HG02588 (cell line): ENCODE results near the gene DPRX.
"Not testable (repeated sequence)": the region's sequence is repeated elsewhere in the genome, so short reads cannot be mapped to it uniquely, and the experiment has no call there.

ENCODE experiments used
- ATAC-seq: cut with Tn5 transposase; IDR thresholded peaks from one replicate; pipeline ENCODE4 v1.9.1; 2021; ENCODE audit warnings: mild to moderate bottlenecking, moderate library complexity; ENCODE audit not compliant: unreplicated experiment

The DPRX gene

DNA sequence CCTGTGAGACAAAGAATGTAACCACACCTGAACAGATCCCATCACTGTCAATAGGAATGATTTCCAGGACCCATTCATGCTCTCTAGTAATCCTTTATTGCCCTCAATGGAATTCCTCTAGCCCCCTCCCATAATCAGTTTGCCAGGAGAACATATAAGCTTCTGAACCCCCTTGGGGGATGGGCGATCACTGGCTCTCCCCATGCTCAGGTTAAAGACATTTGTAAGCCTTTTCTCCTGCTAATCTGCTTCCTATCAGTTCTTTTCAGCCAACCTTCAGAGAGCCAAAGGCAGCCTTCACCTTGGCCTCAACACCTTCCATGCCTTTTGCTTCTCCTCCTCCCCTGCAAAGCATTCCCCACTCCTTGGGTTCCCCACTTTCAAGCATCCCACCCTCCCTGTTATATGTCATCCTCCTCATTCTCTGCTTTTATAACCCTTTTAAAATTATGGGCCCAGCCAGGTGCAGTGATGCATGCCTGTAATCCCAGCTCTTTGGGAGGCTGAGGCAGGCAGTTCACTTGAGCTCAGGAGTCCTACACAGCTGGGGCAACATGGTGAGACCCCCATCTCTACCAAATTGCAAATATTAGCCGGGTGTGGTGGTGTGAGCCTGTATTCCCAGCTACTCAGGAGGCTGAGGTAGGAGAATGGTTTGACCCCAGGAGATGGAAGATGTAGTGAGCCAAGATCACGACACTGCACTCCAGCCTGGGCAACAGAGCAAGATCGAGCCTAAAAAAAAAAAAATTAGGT is 12.4 kb downstream of the DPRX start:
- no peak for ATAC-seq

DNA sequence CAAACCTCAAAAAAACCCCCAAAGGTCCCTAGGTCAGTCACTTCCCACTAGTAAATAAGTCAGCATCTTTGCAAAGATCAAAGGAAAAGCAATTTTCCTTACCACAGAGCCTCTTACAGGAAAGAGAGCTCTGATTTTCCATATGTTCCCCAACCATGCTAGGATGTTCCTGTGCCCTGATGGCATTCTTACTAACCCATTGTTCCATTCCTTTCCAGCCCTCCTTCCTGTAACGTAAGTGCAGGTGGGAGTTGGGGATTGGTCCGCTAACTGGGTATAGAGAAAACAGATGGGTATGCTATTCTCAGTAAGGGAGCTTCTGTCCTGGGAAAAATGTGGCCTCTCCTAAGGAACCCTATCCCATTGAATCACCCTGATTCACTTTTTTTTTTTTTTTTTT is 14.3 kb downstream of the DPRX start:
- no peak for ATAC-seq

DNA sequence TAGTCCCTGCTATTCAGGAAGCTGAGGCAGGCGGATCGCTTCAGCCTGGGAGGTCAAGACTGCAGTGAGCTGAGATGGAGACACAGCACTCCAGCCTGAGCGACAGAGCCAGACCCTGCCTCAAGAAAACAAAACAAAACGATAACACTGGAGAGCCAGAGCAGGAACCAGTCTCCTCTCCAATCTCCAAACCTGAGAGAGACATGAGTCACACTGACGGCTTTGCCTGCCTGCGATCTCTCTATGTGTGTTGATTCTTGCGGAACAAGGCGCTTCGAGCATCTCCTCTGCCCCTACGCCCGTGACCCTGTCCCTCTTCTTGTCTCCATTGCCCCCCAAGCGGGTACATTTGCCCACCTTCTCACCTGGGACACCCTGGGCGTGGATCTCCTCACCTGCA is 15.6 kb downstream of the DPRX start:
- ATAC-seq: no peak

DNA sequence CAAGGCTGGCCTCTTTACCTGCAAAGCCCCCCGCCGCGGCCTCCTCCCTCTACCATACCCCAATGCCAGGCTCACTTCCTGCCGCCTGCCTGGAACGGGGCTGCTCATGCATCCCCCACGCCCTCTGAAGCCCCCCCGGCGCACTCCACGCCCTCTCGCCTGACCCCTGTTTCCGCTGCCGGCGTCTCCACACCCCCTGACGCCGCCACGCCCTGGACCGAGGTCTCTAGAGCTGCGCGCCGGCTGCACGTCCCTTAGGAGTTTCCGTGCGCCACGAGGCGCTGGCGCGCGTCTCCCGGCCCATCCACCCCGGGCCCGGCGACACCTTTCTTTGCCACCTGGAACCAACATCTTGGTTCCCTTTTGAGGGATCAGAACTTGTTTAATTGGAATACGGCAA is 16.0 kb downstream of the DPRX start:
- no peak for ATAC-seq

DNA sequence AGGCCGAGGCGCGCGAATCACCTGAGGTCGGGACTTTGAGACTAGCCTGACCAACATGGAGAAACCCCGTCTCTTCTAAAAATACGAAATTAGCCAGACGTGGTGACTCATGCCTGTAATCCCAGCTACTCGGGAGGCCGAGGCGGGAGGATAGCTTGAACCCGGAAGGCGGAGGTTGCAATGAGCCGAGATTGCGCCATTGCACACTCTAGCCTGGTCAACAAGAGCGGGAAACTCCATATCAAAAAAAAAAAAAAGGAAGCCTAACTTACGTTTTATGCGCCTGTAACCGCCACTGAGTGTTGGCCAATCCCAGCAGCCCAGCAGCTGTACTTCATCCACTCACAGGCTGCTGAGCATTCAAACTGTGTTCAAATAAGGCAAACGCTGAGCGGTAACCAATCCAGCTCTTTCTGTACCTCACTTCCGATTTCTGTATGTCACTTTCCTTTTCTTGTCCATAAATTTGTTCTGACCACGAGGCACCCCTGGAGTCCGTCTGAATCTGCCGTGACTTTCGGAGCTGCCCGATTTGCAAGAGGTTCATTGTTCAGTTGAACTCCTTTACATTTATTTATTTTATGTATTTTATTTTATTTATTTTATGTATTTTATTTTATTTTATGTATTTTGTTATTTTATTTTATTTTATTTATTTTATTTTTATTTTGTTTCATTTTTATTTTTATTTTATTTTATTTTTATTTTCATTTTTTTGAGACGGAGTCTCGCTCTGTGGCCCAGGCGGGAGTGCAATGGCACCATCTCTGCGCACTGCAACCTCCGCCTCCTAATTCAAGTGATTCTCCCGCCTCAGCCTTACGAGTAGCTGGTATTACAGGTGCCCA is 18.2 kb downstream of the DPRX start:
- ATAC-seq: no peak

DNA sequence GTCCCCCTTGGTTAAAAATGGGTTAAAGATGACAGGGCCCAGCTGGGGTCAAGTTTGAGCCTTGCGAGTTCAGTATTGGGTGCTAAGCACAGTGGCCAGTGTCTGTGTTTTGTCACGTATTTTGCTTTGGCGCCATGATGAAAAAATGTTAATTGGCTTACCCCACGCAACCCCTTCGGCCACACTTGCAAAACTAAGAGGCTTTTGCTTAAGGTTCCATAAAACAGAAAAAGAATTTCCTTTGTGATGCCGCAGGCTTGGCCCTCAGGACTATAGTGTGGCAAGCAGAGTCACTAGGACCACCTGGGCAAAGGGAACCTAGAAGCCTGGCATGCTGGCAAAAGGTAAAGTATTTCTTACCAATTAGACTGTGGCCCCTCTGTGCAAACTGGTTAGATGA is 20.7 kb downstream of the DPRX start:
- ATAC-seq: no peak

DNA sequence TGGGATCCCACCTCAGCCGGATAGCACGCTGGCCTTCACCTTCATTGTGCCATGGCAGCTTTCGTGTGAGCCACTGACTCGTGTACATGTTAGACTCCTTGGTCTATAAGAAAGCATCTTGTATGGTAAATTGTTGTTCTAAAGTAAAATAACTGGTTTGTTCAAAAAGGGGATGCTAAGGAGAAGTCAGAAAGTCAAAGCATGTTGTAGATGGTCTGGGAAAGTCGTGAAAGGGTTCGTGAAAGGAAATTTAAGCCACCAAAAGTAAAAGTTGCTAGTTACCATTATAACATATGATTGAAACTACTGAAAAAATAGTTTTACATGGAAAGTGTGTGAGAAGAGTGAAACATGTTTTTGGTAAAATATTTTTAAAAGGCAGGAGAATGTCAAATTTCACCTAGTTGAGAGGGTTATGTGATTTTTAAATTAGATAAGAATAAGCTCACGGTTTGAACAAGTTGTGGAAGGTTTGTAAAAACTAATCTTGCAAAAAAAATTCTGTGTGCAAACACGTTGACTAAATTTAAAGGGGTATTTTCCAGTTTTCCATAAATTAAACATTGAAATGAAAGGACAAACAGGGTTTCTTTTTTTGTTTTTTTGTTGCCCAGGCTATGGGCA is 23.4 kb downstream of the DPRX start:
- ATAC-seq: no peak

DNA sequence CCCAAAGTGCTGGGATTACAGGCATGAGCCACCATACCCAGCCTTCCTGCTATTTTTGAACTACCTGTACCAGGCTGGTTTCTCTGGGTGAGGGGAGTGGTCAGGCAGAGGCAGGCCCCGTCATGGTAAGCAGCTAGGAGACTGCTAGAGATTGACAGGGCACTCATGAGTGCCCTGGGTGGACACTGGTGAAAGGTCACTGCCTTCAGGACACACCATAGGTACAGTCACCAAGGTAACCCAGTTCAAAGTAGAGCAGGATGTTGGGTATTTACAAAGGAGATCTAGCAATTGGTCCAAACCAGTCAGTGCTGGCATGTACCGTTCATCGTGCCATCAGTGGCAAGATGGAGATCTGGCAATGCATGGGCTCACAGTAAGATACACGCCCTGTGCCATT is 25.5 kb downstream of the DPRX start:
- no peak for ATAC-seq

DNA sequence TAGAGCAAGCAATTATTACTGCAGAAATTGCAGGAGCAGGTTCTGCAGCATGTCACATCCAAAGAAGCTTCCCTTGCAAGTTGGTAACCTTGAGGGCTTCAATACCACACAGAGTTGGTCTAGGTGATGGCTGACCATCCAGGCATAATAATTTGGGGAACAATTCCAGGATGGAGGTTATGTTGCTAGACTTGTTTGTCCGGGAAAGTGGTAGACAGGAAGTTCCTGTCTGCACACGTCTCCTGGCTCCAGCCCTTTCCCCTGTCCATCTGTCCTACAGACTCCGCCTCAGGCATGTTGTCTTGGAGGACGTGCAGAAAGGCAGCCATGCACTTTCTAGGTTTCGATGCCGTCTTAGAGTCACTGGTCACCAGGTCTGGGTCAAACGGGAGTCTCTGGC is 26.0 kb downstream of the DPRX start:
- no peak for ATAC-seq

DNA sequence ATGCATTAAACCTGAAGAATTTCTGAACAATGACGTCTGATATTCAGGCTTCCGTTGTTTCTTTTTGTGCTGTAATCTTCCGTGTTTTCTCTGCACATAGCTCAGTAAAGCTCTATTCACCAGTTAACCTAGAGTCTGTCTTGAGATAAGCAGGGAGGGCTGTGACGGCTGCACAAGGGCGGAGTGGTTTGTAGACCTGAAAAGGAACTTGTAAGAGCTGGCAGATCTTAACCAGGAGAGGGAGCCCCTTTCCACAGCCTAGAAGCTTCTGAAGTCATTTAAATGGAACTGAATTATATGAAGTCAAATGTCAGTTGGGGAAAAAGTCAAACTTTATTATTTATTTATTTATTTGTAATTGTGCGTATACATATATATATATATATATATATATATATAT is 27.5 kb downstream of the DPRX start:
- ATAC-seq: no peak

DNA sequence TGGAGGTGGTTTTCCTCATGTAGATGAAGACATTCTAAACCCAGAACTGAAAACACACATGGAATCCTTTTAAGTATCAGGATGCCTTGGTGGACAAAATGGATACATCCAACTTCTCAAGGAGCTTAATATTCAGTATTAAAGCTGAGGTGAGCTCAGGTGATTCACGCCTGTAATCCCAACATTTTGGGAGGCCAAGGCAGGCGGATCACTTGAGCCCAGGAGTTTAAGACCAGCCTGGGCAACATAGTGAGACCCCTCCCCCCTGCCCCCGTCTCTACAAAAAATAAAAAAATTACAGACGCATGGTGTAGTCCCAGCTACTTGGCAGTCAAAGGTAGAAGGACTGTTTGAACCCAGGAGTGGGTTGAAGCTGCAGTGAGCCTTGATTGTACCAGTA is 28.8 kb downstream of the DPRX start:
- ATAC-seq: no peak

DNA sequence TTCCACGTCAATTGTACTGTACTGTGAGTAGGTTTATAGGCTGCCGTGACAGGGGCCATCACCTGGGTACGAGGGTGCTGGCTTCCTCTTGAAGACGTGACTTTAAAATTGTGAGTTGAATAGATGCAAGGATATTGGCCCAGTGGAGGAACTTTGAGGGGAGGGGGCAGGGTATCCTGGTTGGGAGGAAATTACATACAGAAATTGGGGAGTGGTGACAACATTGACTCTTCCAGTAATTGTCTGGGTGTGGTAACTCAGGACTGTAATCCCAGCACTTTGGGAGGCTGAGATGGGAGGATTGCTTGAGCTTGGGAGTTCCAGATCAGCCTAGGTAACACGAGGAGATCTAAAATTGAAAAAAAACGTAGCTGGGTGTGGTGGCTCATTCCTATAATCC is 30.4 kb downstream of the DPRX start:
- ATAC-seq: no peak

DNA sequence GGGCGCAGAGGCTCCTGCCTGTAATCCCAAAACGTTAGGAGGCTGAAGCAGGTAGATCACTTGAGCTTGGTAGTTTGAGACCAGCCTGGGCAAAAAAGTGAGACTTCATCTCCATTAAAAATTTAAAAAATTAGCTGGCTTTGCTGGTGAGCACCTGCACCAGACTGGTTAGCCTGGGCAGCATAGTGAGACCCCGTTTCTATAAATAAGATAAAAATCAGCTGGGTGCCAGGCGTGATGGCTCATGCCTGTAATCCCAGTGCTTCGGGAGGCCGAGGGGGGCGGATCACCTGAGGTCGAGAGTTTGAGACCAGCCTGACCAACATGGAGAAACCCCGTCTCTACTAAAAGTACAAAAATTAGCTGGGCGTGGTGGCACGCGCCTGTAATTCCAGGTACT is 32.4 kb downstream of the DPRX start:
- ATAC-seq: no peak

DNA sequence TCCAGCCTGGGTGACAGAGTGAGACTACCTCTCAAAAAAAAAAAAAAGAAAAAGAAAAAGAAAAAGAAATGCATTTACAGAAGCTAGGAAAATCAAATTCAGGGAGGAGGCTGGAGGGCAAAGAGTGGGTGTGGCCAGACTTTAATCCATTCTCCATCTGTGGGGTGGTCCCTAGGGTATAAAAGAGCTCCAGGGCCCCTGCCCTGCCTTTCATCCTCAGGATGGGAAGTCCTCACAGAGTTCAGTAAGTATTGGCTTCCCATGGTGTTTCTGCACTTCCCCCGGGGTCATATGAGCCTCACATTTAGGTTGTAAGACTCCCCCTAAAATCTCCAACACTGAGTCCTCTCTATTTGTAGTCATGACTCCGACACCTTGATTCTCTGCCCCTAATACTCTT is 33.0 kb downstream of the DPRX start:
- no peak for ATAC-seq

DNA sequence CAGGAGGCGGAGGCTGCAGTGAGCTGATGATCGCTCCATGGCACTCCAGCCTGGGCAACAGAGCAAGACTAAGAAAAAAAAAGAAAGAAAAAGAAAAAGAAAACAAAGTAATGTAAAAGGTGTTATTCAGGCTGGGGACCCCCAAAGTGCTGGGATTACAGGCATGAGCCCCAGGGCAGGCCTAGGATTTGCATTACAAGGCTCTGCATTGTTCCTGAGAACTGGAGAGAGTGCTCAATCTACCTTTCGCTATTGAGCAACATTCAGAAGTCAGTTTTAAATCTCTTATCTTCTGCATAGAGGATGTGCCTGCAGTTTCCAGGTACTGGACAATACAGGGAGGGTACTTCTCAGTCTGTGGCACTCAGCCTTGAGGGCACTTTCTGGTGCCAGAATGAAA is 34.5 kb downstream of the DPRX start:
- ATAC-seq: not testable (repeated sequence)

DNA sequence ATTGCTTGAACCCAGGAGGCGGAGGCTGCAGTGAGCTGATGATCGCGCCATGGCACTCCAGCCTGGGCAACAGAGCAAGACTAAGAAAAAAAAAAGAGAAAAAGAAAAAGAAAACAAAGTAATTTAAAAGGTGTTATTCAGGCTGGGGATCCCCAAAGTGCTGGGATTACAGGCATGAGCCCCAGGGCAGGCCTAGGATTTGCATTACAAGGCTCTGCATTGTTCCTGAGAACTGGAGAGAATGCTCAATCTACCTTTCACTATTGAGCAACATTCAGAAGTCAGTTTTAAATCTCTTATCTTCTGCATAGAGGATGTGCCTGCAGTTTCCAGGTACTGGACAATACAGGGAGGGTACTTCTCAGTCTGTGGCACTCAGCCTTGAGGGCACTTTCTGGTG is 37.0 kb downstream of the DPRX start:
- not testable (repeated sequence) for ATAC-seq

DNA sequence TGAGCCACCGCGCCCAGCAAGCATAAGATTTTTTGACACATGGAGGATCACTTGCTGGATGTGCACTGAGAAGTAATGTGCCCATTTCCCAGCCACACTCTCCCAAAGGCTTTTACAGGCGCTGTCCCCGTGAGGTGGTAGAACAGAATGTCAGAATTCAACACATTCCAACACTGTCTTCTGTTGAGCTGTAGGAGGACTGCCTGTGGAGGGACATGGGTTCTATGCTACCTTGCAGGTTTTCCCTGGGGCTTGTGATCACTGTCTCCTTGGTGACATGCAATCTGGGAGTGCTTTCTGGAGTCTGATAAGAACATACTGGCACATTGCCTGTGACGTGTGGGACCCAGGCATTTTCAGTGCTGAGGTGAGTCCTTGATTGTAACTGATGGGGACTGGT is 38.5 kb downstream of the DPRX start:
- ATAC-seq: no peak

DNA sequence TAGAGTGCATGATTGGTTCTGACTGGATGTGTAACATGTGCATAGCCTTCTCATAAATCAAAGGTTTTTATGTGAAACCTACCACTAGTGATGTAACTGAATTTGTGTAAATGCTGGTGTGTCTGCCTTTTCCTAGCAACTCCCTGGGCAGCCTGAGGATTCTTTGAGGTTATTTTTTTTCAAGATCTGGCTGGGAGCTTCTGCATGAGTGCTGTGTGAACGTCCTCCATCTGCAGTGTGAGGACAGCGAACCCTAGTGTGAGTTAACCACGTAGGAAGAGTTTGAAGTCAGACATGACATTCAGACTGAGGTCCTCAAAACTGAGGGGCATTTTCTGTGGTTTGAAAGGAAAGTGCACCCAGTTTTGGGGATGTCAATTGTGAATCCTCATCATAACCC is 39.9 kb downstream of the DPRX start:
- ATAC-seq: no peak
